Gastroesophageal sphincter (tissue), 3 donors: ENCODE measurements around the gene GSC.

Experiments
- CTCF ChIP-seq, 4 experiments: fragments of 200-600 bp in 2 of 4; fragments of 450-650 bp in 2 of 4; sonication (generic) in 1 of 4; IDR thresholded peaks; one replicate each; pipeline ENCODE4 v1.5.1; 2017 to 2019; ENCODE audit warnings: antibody characterized with exemption in 4 of 4, mild to moderate bottlenecking in 2 of 4, moderate library complexity in 2 of 4
- POLR2AphosphoS5 ChIP-seq: sonication (generic); formaldehyde crosslinking; IDR thresholded peaks from one replicate; pipeline ENCODE4 v1.6.1; 2017; ENCODE audit warnings: antibody characterized with exemption

GRCh38 chr14:94773061-94773648, 3.2 kb upstream of the GSC start:
- no peak for TF ChIP-seq POLR2AphosphoS5
- TF ChIP-seq CTCF (IDR thresholded peaks at IDR 0.05): no peak
